ENCODE results near the gene HRH4.

DNA sequence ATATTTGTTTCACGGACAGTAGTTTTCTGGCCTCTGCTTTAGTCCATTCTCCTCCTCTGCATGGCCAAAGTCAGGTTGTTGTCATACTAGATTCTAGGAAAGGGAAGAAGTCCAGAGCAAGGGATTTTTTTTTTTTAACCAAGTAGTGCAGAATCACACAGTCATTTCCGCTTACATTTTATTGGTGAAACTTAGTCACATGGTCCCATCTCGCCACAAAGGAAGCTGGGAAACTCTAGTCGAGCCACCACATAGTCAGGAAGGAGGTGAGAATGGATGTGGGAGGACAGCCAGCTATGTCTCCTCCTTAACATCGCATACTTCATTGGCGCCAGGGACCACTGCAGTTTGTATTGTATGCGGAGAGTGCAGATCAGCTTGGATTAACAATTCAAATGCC, 10.4 kb downstream of the HRH4 start:
- TF ChIP-seq POLR2A (IDR thresholded peaks at IDR 0.05) (no peak), POLR2AphosphoS5 (IDR thresholded peaks at IDR 0.05) (no peak)
